Body of pancreas (tissue), 4 donors: ENCODE results near the gene MRPL45. TPM values are rescaled to one million over a fixed set of nuclear protein-coding genes. Genes with fewer than 3 reads are reported as not detected.
"Not testable (repeated sequence)": the region's sequence is repeated elsewhere in the genome, so short reads cannot be mapped to it uniquely, and the experiment has no call there.

ENCODE experiments used
- ATAC-seq: fragments of 150-250 bp; one replicate; pipeline ENCODE4 v1.9.1; 2016
- DNase-seq, 4 donors: peaks; one replicate each; pipeline ENCODE4 v3.0.0-alpha.2; 2019
- H3K27ac ChIP-seq, 4 donors: fragments of 200-600 bp; sonication (generic); 1 replicate in 3 of 4; 2 replicates in 1 of 4; pipeline versions ENCODE4 v1.5.1 to v1.6.1; 2016 to 2019; ENCODE audit warnings: mild to moderate bottlenecking in 1 of 4, mixed read lengths in 1 of 4, moderate library complexity in 1 of 4
- H3K27me3 ChIP-seq, 2 donors: fragments of 200-600 bp; sonication (generic); one replicate each; pipeline ENCODE4 v1.6.0; 2016; ENCODE audit warnings: mild to moderate bottlenecking in 1 of 2
- H3K36me3 ChIP-seq, 2 donors: fragments of 200-600 bp; sonication (generic); replicated peaks in 1 of 2; 2 replicates each; pipeline ENCODE4 v1.5.1; 2016; ENCODE audit warnings: low read depth in 2 of 2; ENCODE audit not compliant: insufficient read depth in 1 of 2
- H3K4me1 ChIP-seq: fragments of 200-600 bp; sonication (generic); one replicate; pipeline ENCODE4 v1.6.0; 2016
- H3K4me3 ChIP-seq, 2 donors: fragments of 200-600 bp; sonication (generic); 1 replicate in 1 of 2; 2 replicates in 1 of 2; pipeline ENCODE4 v1.5.1; 2016 to 2019
- H3K9me3 ChIP-seq, 3 donors: fragments of 200-600 bp; sonication (generic); 1 replicate in 2 of 3; 2 replicates in 1 of 3; pipeline ENCODE4 v1.5.1; 2016
- POLR2A ChIP-seq, 3 donors: fragments of 450-650 bp; IDR thresholded peaks; one replicate each; pipeline ENCODE4 v1.6.1; 2016; ENCODE audit warnings: antibody characterized with exemption in 3 of 3, mild to moderate bottlenecking in 2 of 3
- WGBS, 2 donors: methylation state at CpG; one replicate each; pipeline ENCODE4 v1.1.5; 2017; 5-methylcytosine and 5-hydroxymethylcytosine counted together
- intact Hi-C: fragments of 100-400 bp; cut with DNase I; formaldehyde crosslinking; loops from one replicate; pipeline ENCODE4 v1.15.1; 2023
- total RNA-seq, 2 donors: library from RNA; depleted of rRNA; stranded (reverse); fragments of >200 nt; gene quantifications; one replicate each; pipeline ENCODE4 v1.1.0, GENCODE V29; 2016

MRPL45 gene
- 10 to 100 TPM; 17.9 to 24.7 TPM for total RNA-seq

DNA sequence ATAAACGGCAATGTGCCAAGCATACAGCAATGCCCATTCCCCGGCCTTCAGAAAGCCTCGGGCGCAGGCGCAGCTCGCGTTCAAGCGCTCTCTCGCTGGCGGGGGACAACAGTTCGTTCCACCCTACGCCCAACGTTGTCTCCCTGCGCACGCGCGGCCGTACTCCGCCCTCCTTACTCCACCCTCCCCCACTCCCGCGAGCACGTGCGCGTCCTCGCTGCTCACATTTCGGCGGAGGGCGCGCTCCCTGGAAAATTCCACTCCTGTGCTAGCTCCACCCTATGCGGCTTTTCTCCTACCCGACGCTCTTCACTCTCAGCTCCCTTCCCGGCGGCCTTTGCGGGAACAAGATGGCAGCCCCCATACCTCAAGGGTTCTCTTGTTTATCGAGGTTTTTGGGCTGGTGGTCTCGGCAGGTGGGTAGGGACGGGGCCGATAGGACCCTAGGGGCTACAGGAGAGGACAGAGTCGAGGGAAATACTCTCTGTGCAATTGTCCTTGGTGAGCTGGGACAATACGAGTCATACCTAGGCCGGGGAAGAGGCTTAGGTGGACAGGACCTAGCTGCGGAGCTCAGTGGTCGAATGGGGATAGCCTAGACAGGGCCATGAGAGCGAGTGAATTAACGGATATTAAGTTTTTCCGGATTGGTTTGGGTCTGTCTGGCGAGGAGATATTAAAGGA, at the start of gene MRPL45:
Gene MRPL45 (plus strand): TSS at position 335 of the 684 bp plus-strand sequence. CDS start 16 bp downstream, at position 351.
- H3K27me3 ChIP-seq, intact Hi-C loops, H3K9me3 ChIP-seq, H3K36me3 ChIP-seq, H3K4me1 ChIP-seq: not testable (repeated sequence)
- 1 to 2% methylated on average over 45 to 48 of the region's 48 CpGs for WGBS, 2 donors
- TF ChIP-seq POLR2A (IDR thresholded peaks at IDR 0.05): peak in 1 of 3 donors; percentile 7
- H3K4me3 ChIP-seq: peak within 1 kb of the TSS in 1 of 2 donors; percentile 45
- H3K27ac ChIP-seq: peak within 1 kb of the TSS in 3 of 4 donors; percentile 56 to 78 (median 65)
- peak; percentile 98 for ATAC-seq
- DNase-seq: peak; percentile 98

DNA sequence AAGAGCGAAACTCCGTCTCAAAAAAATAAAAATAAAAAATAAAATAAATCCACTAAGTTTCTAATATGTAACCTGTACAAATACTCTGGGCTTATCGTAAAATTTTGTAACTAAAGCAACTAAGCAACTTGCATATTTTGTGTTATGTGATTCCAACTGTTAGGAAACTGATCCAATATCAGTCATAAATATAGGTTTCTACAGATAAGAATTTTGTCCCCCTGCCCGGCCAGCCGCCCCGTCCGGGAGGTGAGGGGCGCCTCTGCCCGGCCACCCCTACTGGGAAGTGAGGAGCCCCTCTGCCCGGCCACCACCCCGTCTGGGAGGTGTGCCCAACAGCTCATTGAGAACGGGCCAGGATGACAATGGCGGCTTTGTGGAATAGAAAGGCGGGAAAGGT, 43.8 kb upstream of the MRPL45 start:
- H3K27ac ChIP-seq, intact Hi-C loops, H3K9me3 ChIP-seq, H3K27me3 ChIP-seq, H3K36me3 ChIP-seq, DNase-seq, H3K4me3 ChIP-seq, ATAC-seq: not testable (repeated sequence)
- 92 to 95% methylated on average over 9 to 11 of the region's 14 CpGs for WGBS, 2 donors
- H3K4me1 ChIP-seq: peaks cover 10% of the 10 kb centered on the region

DNA sequence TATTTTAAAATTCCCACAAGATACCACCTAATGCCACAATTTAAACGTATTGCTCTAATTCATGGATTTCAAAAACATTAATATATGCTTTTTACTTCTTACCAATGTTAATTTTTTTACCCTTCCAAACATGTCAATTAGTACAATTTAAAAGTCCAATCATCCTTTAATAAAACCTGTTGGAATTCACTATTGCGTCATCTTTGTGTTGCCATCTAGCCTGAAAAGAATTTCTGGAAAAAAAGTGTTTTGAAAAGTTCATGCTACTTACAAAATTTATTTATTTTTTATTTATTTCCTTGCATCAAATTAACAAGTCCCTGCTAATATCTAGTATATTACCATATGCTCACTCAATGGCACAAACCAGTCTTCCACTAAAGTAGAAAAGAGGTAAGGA, 42.6 kb upstream of the MRPL45 start:
- ATAC-seq, DNase-seq, H3K9me3 ChIP-seq, H3K27me3 ChIP-seq, H3K4me3 ChIP-seq, H3K36me3 ChIP-seq, intact Hi-C loops: not testable (repeated sequence)
- peak overlapping the region in 1 of 4 donors; percentile 37 for H3K27ac ChIP-seq
- WGBS, 2 donors: 40 to 44% methylated on average over 2 of the region's 2 CpGs
- peaks cover 10% of the 10 kb centered on the region for H3K4me1 ChIP-seq

DNA sequence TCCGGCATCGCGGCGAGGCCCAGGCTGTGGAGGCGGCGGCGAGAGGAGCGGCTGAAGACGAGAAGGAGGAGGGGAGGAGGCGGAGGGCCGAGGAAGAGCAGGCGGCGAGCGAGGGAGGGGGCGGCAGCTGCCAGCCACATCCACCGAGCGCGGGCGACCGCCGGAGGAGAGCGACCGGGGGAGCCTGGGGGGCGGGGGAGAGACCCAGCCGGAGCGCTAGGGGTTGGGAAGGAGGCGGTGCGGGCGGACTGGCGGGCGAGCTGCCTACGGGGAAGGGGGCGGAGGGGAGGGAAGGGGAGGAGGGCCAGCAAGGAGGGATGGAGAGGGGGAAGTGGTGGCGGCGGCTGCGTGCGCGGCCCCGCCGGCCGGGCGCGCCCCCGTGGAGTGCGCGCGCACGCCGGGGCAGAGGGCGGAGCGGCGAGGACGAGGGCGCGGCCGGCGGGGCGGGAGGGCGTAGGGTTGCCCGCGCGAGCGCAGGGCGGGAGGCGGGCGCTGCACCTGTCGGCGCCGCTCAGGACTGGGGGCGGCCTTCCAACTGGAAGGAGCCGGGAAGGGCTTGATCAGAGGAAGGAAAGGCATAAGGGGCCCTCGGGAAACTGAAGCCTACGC, 39.9 kb upstream of the MRPL45 start:
- DNase-seq (peak; percentile 85 to 90 (median 88)), ATAC-seq (peak; percentile 94)
- H3K4me3 ChIP-seq, H3K36me3 ChIP-seq, H3K27me3 ChIP-seq, intact Hi-C loops, H3K9me3 ChIP-seq: not testable (repeated sequence)
- Histone ChIP-seq H3K4me1 (peaks cover 10% of the 10 kb centered on the region), H3K27ac (peak overlapping the region; percentile 54 to 87 (median 76))
- 0% methylated on average over 17 to 20 of the region's 73 CpGs for WGBS, 2 donors
- peak in 1 of 3 donors; percentile 29 for TF ChIP-seq POLR2A (IDR thresholded peaks at IDR 0.05)

DNA sequence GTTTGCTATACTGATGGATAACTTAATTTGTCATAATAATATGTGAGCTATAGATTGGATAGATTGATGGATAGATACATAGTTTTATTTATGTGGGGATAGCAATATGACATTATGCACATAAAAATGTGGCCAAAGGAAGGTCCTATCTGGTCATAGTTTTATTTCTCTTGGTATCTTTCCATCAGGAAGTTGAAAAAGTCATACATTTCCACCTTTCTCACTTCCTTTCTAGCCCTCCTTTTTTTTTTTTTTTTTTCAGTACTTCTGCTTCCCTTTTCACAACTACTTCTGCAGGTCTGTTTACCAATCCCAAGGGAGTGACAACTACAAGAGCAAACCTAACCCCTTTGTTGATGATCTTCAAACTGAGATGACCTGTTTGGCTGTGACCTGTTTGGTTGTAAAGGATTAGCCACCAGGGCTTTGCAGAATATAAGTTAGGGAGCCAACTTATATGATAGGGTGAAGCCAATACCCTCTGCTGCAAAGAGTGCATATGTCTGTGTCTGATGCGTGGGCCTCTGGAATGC, 30.9 kb upstream of the MRPL45 start:
- ATAC-seq, H3K36me3 ChIP-seq, H3K4me1 ChIP-seq, H3K27me3 ChIP-seq, H3K27ac ChIP-seq, H3K9me3 ChIP-seq, DNase-seq, H3K4me3 ChIP-seq, intact Hi-C loops: not testable (repeated sequence)
- 83 to 91% methylated on average over 1 of the region's 1 CpG for WGBS, 2 donors

DNA sequence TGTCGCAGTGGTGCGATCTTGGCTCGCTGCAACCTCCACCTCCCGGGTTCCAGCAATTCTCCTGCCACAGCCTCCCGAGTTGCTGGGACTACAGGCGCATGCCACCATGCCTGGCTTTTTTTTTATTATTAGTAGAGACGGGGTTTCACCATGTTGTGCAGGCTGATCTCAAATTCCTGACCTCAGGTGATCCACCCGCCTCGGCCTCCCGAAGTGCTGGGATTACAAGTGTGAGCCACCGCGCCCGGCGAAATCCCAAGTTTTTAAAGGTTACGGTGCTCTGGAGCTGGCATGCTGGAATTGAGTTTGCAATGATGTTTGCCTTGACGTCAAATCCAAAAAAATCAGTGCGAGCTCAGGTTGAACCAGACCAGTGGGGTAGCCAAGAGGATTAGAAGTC, 30.4 kb upstream of the MRPL45 start:
- intact Hi-C loops, H3K4me1 ChIP-seq, H3K9me3 ChIP-seq, H3K27ac ChIP-seq, H3K36me3 ChIP-seq, H3K4me3 ChIP-seq, H3K27me3 ChIP-seq, DNase-seq, ATAC-seq: not testable (repeated sequence)
- WGBS, 2 donors: 87 to 92% methylated on average over 7 to 17 of the region's 17 CpGs

DNA sequence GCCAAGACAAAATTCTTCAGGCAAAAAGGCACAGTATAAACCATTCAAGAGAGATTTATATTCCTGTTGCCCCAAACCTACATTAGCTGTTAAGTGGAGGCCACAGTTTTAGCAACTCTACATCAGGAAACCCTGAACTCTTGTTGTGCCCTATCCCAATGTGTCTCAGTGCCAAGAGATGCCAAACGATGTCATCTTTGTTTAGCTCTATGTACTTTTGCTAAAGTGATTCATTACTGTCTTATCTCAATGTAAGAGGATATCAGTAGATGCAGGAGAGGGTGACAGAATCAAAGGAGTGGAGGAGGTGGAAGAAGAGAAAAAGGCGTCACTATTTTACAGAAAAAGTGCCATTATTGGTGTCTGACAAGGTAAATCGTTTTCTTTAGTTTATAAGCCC, 28.8 kb upstream of the MRPL45 start:
- H3K27ac ChIP-seq, DNase-seq, H3K36me3 ChIP-seq, H3K4me3 ChIP-seq, H3K9me3 ChIP-seq, intact Hi-C loops, H3K27me3 ChIP-seq, H3K4me1 ChIP-seq, ATAC-seq: not testable (repeated sequence)
- WGBS, 2 donors: 44 to 53% methylated on average over 3 of the region's 3 CpGs

DNA sequence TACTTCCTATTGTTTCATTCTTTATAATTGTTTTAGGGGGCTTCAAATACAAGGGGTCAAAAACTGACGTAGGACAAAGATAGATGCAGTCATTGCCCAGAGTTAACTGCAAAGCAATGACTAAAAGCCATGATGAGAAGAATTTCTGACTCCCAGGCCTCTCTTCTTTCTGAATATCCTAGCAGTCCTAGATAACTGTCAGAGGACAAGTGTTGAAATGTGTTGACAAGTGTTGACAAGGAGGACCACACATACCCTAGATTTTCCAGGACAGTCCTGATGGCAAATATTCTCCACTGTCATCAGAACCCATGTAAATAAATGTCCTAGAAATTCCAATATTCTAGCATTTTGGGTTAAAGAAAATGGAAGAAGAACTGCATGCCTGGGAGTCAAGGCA, 27.9 kb upstream of the MRPL45 start:
- H3K36me3 ChIP-seq, H3K27me3 ChIP-seq, DNase-seq, ATAC-seq, H3K27ac ChIP-seq, intact Hi-C loops, H3K9me3 ChIP-seq, H3K4me3 ChIP-seq, H3K4me1 ChIP-seq: not testable (repeated sequence)
- WGBS, 2 donors: 37 to 74% methylated on average over 1 of the region's 1 CpG

DNA sequence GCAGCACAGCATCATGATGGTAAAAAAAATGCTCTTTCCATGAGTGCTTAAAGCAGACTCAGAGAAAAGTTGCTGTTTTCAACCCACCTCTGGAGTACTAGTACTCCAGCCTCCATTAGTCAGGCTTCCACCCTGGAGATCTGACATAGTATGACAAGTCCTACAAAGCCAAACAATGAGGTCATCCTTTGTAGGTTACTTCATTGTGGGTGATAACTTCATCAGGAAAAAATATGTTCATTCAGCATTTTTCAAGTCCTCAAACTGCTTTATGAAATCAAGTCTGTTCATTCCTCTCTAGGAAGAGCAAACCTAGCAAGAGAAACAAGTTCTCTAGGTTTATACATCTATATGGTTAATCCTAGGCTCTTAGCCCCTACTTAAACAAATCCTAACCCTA, 27.4 kb upstream of the MRPL45 start:
- H3K27ac ChIP-seq, H3K4me3 ChIP-seq, H3K9me3 ChIP-seq, intact Hi-C loops, H3K36me3 ChIP-seq, H3K27me3 ChIP-seq, ATAC-seq, DNase-seq, H3K4me1 ChIP-seq: not testable (repeated sequence)

DNA sequence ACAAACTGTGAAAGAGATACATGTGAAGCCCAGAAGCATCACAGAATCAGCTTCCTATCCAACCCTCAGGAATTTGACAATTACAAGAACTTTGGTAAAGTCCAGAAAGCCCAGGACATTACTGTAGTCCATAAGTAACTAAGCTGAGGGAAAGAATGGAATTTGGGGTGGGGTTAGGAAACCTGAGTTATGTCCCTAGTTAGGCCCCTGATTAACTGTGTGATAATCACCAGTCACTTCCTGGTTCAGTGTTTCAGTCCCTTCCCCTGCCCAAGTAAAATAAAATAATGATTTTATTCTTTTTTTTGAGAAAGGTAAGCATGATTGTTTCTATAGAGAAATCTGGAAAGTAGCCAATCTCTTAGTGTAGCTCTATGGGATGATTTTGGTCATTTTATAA, 11.0 kb upstream of the MRPL45 start:
- H3K9me3 ChIP-seq, intact Hi-C loops, DNase-seq, H3K27me3 ChIP-seq, H3K27ac ChIP-seq, H3K4me1 ChIP-seq, H3K4me3 ChIP-seq, H3K36me3 ChIP-seq: not testable (repeated sequence)
- peak; percentile 52 for ATAC-seq

DNA sequence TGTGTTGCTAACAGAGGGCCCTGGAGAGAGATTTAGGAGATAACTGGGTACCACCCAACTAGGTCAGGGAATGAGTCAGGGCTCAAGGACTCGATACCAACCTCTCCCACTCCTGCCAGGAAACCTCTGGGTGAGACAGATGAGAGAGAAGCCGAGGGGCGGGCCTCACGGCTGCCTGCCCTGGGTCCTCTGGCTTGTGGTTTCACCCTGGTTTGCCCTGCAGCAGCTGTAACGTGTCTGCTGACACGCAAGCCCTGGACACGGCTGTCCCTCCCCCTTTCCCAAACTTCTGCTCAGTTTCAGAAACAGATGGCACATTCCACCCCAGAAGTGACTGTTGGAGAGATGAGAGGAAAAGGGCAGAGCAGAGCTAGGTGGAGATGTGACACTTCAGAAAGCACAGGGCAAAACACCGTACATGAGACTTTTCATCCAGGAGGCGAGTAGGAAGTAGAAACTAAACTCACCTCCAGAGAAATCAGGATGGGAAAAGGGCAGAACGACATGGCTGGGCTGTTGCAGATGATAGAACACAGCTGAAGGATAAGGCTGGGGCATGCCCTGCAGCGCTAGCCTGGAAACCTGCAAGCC, 10.4 kb upstream of the MRPL45 start:
- intact Hi-C loops, H3K4me1 ChIP-seq: not testable (repeated sequence)
- 46 to 56% methylated on average over 4 to 5 of the region's 11 CpGs for WGBS, 2 donors

More for the DNA sequence above, 10.4 kb upstream of the MRPL45 start:
- peak overlapping the region in 1 of 4 donors; percentile 53 for H3K27ac ChIP-seq
- H3K27me3 ChIP-seq, H3K4me3 ChIP-seq, H3K36me3 ChIP-seq, H3K9me3 ChIP-seq: not testable (repeated sequence)
- ATAC-seq (peak; percentile 79), DNase-seq (peak in 3 of 4 donors; percentile 15 to 39 (median 20))
